CD4-positive, alpha-beta T cell (primary cell): ENCODE results near the gene MSLN. TPM values are rescaled to one million over a fixed set of nuclear protein-coding genes. Genes with fewer than 3 reads are reported as not detected.

Experiments used
- ATAC-seq: fragments of 200-7000 bp; cut with Tn5 transposase; one replicate; pipeline ENCODE4 v1.10.0; 2022; ENCODE audit warnings: mild to moderate bottlenecking; ENCODE audit not compliant: poor library complexity
- CTCF ChIA-PET: fragments of 350-600 bp; sonication (Branson Sonifier 250); formaldehyde crosslinking; loops from one replicate; lab custom pipeline; 2021; ENCODE audit warnings: antibody characterized with exemption, inconsistent platforms; lab: Charles Lee
- POLR2A ChIA-PET: fragments of 350-600 bp; sonication (Branson Sonifier 250); formaldehyde crosslinking; loops from one replicate; lab custom pipeline; 2021; ENCODE audit warnings: antibody characterized with exemption, inconsistent platforms; lab: Charles Lee
- DNase-seq, 14 experiments: peaks; one replicate each; pipeline ENCODE4 v3.0.0-alpha.2; 2013 to 2020; ENCODE audit warnings: mixed read lengths in 2 of 14
- H3K27ac ChIP-seq, 2 donors: one replicate each; pipeline versions ENCODE4 v1.5.1 to v1.7.0; 2013; ENCODE audit warnings: low read length in 2 of 2, low read depth in 1 of 2, mild to moderate bottlenecking in 1 of 2
- H3K27me3 ChIP-seq, 2 experiments: 1 replicate in 1 of 2; 2 replicates in 1 of 2; pipeline versions ENCODE4 v1.6.1 to v1.7.0; 2013; ENCODE audit warnings: low read length in 2 of 2, control low read depth in 1 of 2, mild to moderate bottlenecking in 1 of 2, moderate library complexity in 1 of 2; ENCODE audit not compliant: insufficient read depth in 2 of 2, control insufficient read depth in 1 of 2
- H3K36me3 ChIP-seq: one replicate; pipeline ENCODE4 v1.6.1; 2013; ENCODE audit warnings: low read length, control low read depth; ENCODE audit not compliant: insufficient read depth
- H3K4me1 ChIP-seq: one replicate; pipeline ENCODE4 v1.6.1; 2013; ENCODE audit warnings: low read length, control low read depth; ENCODE audit not compliant: insufficient read depth
- H3K4me3 ChIP-seq: one replicate; pipeline ENCODE4 v1.5.1; 2013; ENCODE audit warnings: mild to moderate bottlenecking, low read length, moderate library complexity
- H3K9me3 ChIP-seq, 2 experiments: 1 replicate in 1 of 2; 2 replicates in 1 of 2; pipeline versions ENCODE4 v1.6.1 to v1.7.0; 2013; ENCODE audit warnings: low read length in 2 of 2, mild to moderate bottlenecking in 2 of 2, control low read depth in 1 of 2, moderate library complexity in 1 of 2; ENCODE audit not compliant: control insufficient read depth in 1 of 2, insufficient read depth in 1 of 2
- H3K27ac Mint-ChIP-seq: one replicate; pipeline ENCODE4 v1.8.0; 2020; ENCODE audit warnings: mixed read lengths
- H3K27me3 Mint-ChIP-seq: one replicate; pipeline ENCODE4 v1.8.0; 2021; ENCODE audit warnings: mixed read lengths
- H3K36me3 Mint-ChIP-seq: one replicate; pipeline ENCODE4 v1.8.0; 2021; ENCODE audit warnings: low read depth, mixed read lengths
- H3K4me1 Mint-ChIP-seq: one replicate; pipeline ENCODE4 v1.8.0; 2021; ENCODE audit warnings: low read depth, mixed read lengths
- H3K4me3 Mint-ChIP-seq: one replicate; pipeline ENCODE4 v1.8.0; 2020; ENCODE audit warnings: mild to moderate bottlenecking, mixed read lengths
- H3K9me3 Mint-ChIP-seq: one replicate; pipeline ENCODE4 v1.8.0; 2020; ENCODE audit warnings: mixed read lengths
- CTCF ChIP-seq: fragments of 200-600 bp; IDR thresholded peaks from one replicate; pipeline ENCODE4 v1.8.0; 2022; ENCODE audit warnings: antibody characterized with exemption, mild to moderate bottlenecking
- intact Hi-C, 2 experiments: fragments of 100-400 bp; cut with DNase I in 1 of 2; cut with micrococcal nuclease in 1 of 2; formaldehyde crosslinking; loops; one replicate each; pipeline versions ENCODE4 v1.15.1 to v1.9.0; 2023 to 2025; cut with DNase I, micrococcal nuclease
- total RNA-seq, 174 experiments: library from RNA in 2 of 174; stranded (reverse) in 2 of 174; gene quantifications; one replicate each; pipeline ENCODE4 v1.2.3 and lab custom pipeline; 2021 to 2026

Gene MSLN
- total RNA-seq, 2 experiments from 2014 or later, result not detected

GRCh38 chr16:767743-768235 lies 7.3 kb downstream of the MSLN start:
- no peaks in the 10 kb centered on the region for H3K4me1 ChIP-seq
- no peaks in the 10 kb centered on the region for H3K27me3 Mint-ChIP-seq
- no peak overlapping the region for H3K27ac ChIP-seq
- no peaks in the 10 kb centered on the region for H3K9me3 ChIP-seq
- CTCF ChIA-PET, result no interaction called here
- no peaks in the 10 kb centered on the region for H3K36me3 Mint-ChIP-seq
- H3K9me3 Mint-ChIP-seq, result no peaks in the 10 kb centered on the region
- POLR2A ChIA-PET, result no interaction called here
- H3K4me1 Mint-ChIP-seq, result no peaks in the 10 kb centered on the region
- intact Hi-C loops, result no loop called here
- no peak overlapping the region for H3K27ac Mint-ChIP-seq
- H3K4me3 ChIP-seq, result no peak overlapping the region
- DNase-seq (peak in 1 of 14 experiments; percentile 16), ATAC-seq (no peak)
- H3K27me3 ChIP-seq, result peaks cover 0 to 2% of the 10 kb centered on the region in 2 experiments
- no peaks in the 10 kb centered on the region for H3K36me3 ChIP-seq
- no peak for TF ChIP-seq CTCF
- no peak overlapping the region for H3K4me3 Mint-ChIP-seq

- no peaks in the 10 kb centered on the region for H3K27me3 Mint-ChIP-seq
- H3K36me3 Mint-ChIP-seq, result no peaks in the 10 kb centered on the region
- Histone ChIP-seq H3K36me3 (no peaks in the 10 kb centered on the region), H3K9me3 (no peaks in the 10 kb centered on the region), H3K27ac (no peak overlapping the region), H3K4me3 (no peak overlapping the region), H3K4me1 (no peaks in the 10 kb centered on the region), H3K27me3 (peaks cover 0 to 2% of the 10 kb centered on the region in 2 experiments)
- no peaks in the 10 kb centered on the region for H3K9me3 Mint-ChIP-seq
- intact Hi-C loops, result no loop called here
- peak in 1 of 14 experiments; percentile 19 for DNase-seq
- TF ChIP-seq CTCF, result no peak
- H3K27ac Mint-ChIP-seq, result no peak overlapping the region
- H3K4me3 Mint-ChIP-seq, result no peak overlapping the region
- POLR2A ChIA-PET, result no interaction called here
- CTCF ChIA-PET, result no interaction called here
- H3K4me1 Mint-ChIP-seq, result no peaks in the 10 kb centered on the region
- ATAC-seq, result no peak
Measured at GRCh38 chr16:768428-768827, 7.9 kb downstream of the MSLN start.

- Histone ChIP-seq H3K36me3 (no peaks in the 10 kb centered on the region), H3K4me3 (no peak overlapping the region), H3K27ac (no peak overlapping the region), H3K4me1 (no peaks in the 10 kb centered on the region), H3K27me3 (peaks cover 0 to 2% of the 10 kb centered on the region in 2 experiments), H3K9me3 (no peaks in the 10 kb centered on the region)
- Mint-ChIP-seq H3K4me1 (no peaks in the 10 kb centered on the region), H3K4me3 (no peak overlapping the region), H3K27ac (no peak overlapping the region), H3K27me3 (no peaks in the 10 kb centered on the region), H3K36me3 (no peaks in the 10 kb centered on the region), H3K9me3 (no peaks in the 10 kb centered on the region)
- TF ChIP-seq CTCF, result no peak
- ChIA-PET CTCF (no interaction called here), POLR2A (no interaction called here)
- peak in 1 of 14 experiments; percentile 7 for DNase-seq
- ATAC-seq, result no peak
- intact Hi-C loops, result no loop called here
Measured at GRCh38 chr16:769184-769784, 8.8 kb downstream of the MSLN start.
